HG02852 (cell line): ENCODE results near the gene EARS2.
A peak's percentile ranks its signal among the peaks of the same experiment; 100 is the strongest.
"Not testable (repeated sequence)": the region's sequence is repeated elsewhere in the genome, so short reads cannot be mapped to it uniquely, and the experiment has no call there.

Source experiments
- ATAC-seq: cut with Tn5 transposase; IDR thresholded peaks from one replicate; pipeline ENCODE4 v1.9.1; 2021; ENCODE audit warnings: mild to moderate bottlenecking, moderate library complexity; ENCODE audit not compliant: unreplicated experiment

The EARS2 gene

GRCh38 chr16:23530062-23530461, 27.1 kb downstream of the EARS2 start:
- no peak for ATAC-seq

GRCh38 chr16:23528644-23529310, 28.4 kb downstream of the EARS2 start:
- no peak for ATAC-seq

GRCh38 chr16:23527961-23528643, 29.0 kb downstream of the EARS2 start:
- ATAC-seq = no peak

DNA sequence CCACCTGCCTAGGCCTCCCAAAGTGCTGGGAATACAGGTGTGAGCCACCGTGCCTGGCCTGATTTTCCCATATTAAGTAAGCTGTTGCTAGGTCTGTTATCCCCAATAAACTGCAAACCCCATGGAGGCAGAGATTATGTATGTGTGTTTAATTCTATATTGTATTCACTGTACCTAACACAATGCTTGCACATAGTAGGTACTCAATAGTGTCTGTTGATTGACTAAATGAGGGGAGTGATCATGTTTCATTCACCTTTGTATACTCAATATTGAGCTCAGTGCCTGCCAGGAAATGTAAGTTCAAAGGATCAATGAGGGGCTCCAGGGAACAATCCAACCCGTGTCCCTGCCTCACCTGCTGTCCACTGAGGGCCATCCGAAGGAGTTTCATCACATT, 32.3 kb downstream of the EARS2 start:
- no peak for ATAC-seq

DNA sequence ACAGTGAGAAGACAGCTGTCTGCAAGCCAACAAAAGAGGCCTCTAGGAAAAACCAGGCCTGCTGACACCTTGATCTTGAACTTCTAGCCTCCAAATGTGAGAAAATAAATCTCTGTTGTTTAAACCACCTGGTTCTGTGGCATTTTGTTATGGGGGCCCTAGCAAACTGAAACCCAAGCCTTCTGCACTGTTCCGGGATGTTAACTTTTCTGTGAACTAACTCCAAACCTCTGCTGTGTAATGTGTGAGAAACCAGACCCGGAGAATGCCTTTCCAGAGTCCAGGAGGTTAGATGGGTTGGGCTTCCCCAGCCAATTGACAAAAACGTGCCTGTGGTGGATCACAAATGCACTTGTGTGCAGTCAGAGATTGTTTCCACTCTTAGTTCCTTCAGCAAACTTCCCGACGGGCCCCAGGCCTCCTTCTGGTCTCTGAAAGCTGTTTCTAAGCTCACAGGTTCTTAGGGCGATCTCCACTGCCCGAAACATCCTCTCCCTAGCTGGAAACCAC, 33.2 kb downstream of the EARS2 start:
- no peak for ATAC-seq

DNA sequence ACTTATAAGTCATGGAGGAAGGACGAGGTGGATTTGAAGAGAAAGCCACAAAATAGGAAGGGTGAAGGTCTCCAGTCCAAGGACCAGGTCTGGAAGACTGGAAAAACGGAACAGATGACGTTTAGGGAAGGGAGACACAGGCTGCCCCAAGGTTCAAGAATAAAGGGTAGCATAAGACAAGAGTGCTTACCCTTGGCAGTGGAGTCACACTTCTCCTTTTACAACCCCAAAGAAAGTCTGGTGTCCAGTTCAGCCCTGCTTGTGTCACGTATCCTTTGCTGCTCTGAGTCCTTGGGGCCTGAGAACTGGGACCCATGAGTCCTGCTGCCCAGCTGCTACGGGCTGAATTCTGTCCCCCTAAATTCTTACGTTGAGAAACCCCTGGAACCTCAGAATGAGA, 33.8 kb downstream of the EARS2 start:
- no peak for ATAC-seq

DNA sequence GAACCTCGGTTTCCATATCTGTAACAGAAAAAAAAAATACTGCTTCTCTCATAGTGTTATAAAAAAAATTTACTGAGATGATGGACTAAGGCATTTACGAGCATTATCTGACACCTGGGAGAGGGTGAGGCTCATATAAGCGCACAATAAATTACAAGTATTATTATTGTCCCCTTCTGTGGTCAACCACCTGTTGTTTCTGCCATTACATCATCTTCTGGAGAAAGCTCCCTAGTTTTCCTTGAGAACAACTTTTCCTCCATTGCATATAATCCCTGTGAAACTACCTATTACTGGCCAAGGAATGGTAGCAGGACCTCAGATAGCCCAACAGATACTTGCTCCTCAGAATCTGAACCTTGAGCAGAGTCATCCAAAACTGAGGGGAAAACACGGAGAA, 35.2 kb downstream of the EARS2 start:
- ATAC-seq = no peak

DNA sequence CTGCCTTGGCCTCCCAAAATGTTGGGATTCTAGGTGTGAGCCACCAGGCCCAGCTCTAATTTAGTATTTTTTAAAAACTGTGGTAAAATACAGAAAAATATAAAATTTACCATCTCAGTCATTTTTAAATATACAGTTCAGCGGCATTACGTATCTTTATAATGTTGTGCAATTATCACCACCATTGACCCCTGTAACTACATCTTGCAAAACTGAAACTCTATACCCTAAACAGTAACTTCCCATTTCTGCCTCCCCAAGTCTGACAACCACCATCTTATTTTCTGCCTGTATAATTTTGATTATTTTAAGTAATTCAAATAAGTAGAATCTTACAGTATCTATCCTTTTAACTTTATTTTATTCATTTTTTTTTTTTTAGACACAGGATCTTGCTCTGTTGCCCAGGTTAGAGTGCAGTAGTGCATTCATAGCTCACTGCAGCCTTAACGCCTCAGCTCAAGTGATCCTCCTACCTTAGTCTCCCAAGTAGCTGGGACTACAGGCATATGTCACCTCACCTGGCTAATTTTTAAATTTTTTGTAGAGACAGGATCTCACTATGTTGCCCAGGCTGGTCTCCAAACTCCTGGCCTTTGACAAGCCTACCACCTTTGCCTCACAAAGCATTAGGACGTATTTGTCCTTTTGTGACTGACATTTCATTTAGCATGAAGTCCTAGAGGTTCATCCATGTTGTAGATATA, 36.0 kb downstream of the EARS2 start:
- no peak for ATAC-seq

GRCh38 chr16:23520500-23520899, 36.6 kb downstream of the EARS2 start:
- no peak for ATAC-seq

DNA sequence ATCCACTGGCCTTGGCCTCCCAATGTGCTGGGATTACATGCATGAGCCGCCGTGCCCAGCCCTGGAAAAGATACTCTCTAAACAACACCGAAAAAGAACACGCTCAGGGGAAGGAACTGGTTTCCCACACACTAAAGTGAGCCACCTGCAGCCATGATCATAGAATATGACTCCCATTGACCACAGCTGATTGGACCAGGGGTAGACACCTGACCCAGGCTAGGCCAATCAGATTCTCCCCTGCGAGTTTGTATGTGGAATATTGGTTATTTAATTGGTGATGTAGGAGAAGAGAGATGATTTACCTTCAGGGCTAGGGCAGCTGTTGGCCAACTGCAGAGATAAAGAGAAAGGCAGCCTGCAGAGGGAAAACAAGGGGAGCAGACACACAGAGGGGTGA, 37.9 kb downstream of the EARS2 start:
- no peak for ATAC-seq

DNA sequence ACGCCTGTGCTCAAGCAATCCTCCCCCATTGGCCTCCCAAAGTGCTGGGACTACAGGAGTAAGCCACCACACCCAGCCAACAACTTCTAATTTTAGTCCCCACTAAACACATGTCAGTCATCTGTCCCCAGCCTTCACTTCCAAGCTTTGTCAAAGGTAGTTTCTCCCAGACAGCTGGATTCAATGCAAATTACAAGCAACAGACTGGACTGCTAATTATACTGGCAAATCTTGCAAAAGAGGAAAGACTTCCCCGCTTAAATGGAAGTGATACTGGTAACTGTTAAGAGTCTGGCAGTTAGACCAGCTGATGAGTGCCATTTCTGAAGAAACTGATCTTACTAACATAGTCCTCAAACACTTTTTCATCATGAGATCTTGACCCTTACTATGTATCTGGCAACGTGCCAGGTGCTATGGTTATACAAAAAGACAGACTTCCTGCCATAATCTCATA, 38.7 kb downstream of the EARS2 start:
- no peak for ATAC-seq

- no peak for ATAC-seq
These were observed 40.6 kb downstream of the EARS2 start for GRCh38 chr16:23516366-23517137.

GRCh38 chr16:23515881-23516280, 41.3 kb downstream of the EARS2 start:
- no peak for ATAC-seq

- ATAC-seq = no peak
These were observed 42.6 kb downstream of the EARS2 start for GRCh38 chr16:23514381-23515152.

DNA sequence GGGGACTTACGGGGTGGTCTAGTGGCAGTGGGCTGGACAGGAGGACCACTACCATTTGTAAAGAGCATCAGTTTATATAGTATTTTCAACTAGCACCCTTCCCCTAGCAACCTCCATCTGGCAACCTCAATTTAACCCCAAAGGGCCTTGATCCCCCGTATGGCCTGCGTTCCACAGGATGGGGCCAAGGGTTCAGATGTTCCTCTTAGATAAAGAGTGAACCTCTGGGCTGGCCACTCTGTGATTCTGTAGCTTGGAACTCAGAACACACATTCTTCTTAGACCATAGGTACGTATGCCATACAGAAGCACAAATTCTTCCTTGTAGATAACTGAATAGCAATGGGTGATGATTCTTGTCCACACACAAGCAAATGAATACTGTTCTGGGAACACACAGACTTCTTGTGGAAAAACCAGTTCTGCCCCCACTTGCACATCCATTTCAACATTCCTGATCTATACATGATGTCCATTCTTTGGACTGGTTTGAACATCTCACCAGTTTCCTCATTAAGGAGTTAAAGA, 44.9 kb downstream of the EARS2 start:
- no peak for ATAC-seq

DNA sequence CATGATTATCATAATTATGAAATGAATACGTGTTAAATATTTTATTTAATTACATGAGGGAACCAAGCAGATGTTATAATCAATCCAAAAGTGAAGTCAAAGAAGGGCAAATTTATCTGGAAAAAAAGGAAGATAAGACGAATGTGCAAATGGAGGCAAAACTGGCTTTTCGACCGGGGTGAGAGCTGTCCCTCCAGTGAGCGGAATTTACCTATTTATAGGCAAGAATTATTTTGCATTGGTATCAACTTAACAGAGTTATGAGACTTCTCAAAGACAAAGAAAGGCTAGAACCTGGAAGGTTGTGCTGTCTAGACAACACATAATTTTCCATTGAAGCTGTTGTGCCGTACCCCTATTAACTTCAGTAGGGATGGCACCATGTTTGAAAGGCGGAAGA, 45.4 kb downstream of the EARS2 start:
- no peak for ATAC-seq

DNA sequence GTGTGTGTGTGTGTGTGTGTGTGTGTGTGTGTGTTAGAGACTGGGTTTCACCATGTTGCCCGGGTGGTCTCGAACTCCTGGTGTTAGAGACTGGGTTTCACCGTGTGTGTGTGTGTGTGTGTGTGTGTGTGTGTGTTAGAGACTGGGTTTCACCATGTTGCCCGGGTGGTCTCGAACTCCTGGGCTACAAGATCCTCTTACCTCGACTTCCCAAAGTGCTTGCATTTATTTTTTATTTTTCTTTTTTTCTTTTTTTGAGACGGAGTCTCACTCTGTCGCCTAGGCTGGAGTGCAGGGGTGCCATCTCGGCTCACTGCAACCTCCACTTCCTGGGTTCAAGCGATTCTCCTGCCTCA, 46.3 kb downstream of the EARS2 start:
- ATAC-seq = not testable (repeated sequence)

DNA sequence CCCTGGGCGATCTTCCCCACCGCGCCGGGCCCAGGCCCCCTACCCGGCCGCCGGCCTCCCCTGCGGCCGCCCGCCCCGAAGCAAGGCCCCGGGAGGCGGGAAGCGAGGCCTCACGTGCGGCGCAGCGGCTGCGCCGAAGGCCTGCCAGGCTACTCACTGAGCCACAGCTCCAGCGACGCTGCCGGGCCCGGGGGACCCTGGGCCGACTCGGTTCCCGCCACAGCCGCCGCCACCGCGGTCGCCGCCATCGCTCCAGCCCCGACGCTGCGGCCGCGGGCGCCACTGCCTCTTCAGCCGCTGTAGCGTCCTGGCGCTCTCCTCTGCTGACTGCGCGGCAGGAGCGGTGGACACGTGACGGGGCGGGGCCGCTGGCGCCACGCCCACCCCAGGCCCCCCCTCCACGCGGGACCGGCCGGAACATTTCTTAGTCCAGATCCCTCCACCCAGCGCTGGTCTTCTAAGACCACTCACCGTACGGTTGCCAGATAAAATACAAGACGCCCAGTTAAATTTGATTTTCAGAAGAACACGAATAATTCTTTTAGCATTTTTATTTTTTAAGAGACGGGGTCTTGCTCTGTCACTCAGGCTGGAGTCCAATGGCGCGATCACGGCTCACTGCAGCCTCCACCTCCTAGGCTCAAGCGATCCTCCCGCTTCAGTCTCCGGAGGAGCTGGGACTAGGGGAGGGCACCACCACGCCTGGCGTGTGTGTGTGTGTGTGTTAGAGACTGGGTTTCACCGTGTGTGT, 46.8 kb downstream of the EARS2 start, which contains the start of gene GGA2:
Gene GGA2 (minus strand): TSS at position 331 of the 751 bp plus-strand sequence. CDS start 83 bp downstream, at position 248.
- peak; percentile 70 for ATAC-seq

DNA sequence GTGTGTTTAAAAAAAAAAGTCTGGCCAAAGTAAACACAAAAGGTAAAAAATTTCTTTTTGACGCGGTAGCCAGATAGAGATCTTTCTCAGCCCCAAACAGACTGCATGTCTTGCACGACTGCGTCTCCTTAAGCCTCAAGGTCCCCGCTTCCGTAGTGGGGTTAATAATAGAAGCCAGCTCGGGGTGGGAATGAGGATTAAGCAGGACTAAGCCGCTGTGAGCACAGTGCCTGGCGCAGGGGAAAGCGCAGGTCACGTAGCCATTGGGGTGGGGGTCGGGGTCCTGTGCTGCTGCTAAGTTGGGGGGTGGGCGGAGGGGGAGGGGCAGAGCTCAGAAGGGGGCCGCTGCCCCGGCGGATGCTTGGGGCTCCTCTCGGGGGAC, 47.4 kb downstream of the EARS2 start:
- ATAC-seq = peak; percentile 23

GRCh38 chr16:23509441-23509754, 47.8 kb downstream of the EARS2 start:
- ATAC-seq = no peak
